Ovary (tissue), 9 donors: ENCODE measurements around the gene ADGB. TPM values are rescaled to one million over a fixed set of nuclear protein-coding genes. Genes with fewer than 3 reads are reported as not detected.

Experiments
- DNase-seq, 5 donors: peaks; one replicate each; pipeline ENCODE4 v3.0.0-alpha.2; 2019 to 2020
- H3K27ac ChIP-seq, 2 donors: fragments of 200-600 bp; one replicate each; pipeline versions ENCODE4 v1.5.1 to v1.8.0; 2019 to 2022
- H3K27me3 ChIP-seq: fragments of 200-600 bp; one replicate; pipeline ENCODE4 v1.8.0; 2022
- H3K36me3 ChIP-seq: fragments of 200-600 bp; sonication (generic); one replicate; pipeline ENCODE4 v1.5.1; 2019
- H3K4me1 ChIP-seq: one replicate; pipeline ENCODE4 v1.8.1; 2013; ENCODE audit warnings: mild to moderate bottlenecking, moderate library complexity; ENCODE audit not compliant: insufficient read depth
- H3K4me3 ChIP-seq: fragments of 200-600 bp; sonication (generic); one replicate; pipeline ENCODE4 v1.5.1; 2017
- H3K9me3 ChIP-seq, 2 donors: fragments of 200-600 bp in 1 of 2; sonication (generic) in 1 of 2; one replicate each; pipeline versions ENCODE4 v1.5.1 to v1.8.1; 2013 to 2019; ENCODE audit warnings: mild to moderate bottlenecking in 1 of 2, moderate library complexity in 1 of 2
- CTCF ChIP-seq, 3 donors: fragments of 450-650 bp in 2 of 3; fragments of 200-600 bp in 1 of 3; IDR thresholded peaks; one replicate each; pipeline versions ENCODE4 v1.5.1 to v1.8.0; 2016 to 2022; ENCODE audit warnings: antibody characterized with exemption in 3 of 3, mild to moderate bottlenecking in 1 of 3
- EP300 ChIP-seq: sonication (generic); formaldehyde crosslinking; IDR thresholded peaks from one replicate; pipeline ENCODE4 v1.6.1; 2017; ENCODE audit warnings: antibody characterized with exemption
- POLR2A ChIP-seq: fragments of 450-650 bp; IDR thresholded peaks from one replicate; pipeline ENCODE4 v1.6.1; 2017; ENCODE audit warnings: antibody characterized with exemption, mild to moderate bottlenecking, moderate library complexity
- WGBS, 3 donors: extraction: QIAGEN DNeasy Blood & Tissue Kit in 1 of 3; methylation state at CpG; one replicate each; pipeline versions ENCODE4 v1.1.5 to v1.1.7; 2013 to 2017; 5-methylcytosine and 5-hydroxymethylcytosine counted together
- intact Hi-C, 4 donors: fragments of 100-400 bp; cut with DNase I; formaldehyde crosslinking; loops; one replicate each; pipeline versions ENCODE4 v1.11.0 to v1.15.1; 2022 to 2023
- polyA plus RNA-seq, 2 donors: library from polyadenylated mRNA; stranded (reverse); fragments of 200-250 nt in 1 of 2; fragments of 350-450 nt in 1 of 2; fragmentation: Illumina TruSeq in 1 of 2; extraction: RNeasy Lipid Tissue Mini Kit (QIAGEN cat#74804) in 1 of 2; gene quantifications; one replicate each; pipeline ENCODE4 v1.2.3, GENCODE V29; 2013 to 2014
- total RNA-seq, 7 donors: library from RNA; depleted of rRNA in 2 of 7; stranded (reverse); fragments of >200 nt in 2 of 7; fragmentation: NEBNext Ultra II Directional in 3 of 7; extraction: Animal tissue kit (Norgen Biotek cat#: 25700) in 3 of 7; gene quantifications; one replicate each; pipeline versions ENCODE4 v1.1.0 to v1.2.4, GENCODE V29; 2016 to 2023
- donor health status: DM: no; HTN: no; CAD: no; lungs with moderate emphysema.
- donor health status: DM: no; HTN: no; CAD: no.
- donor health status: Bipolar disorder and iron deficiency.
- donor health status: DM: yes; HTN: yes; CAD: no.
- donor health status: DM: no; HTN: no; CAD: no.
- donor health status: DM: yes; HTN: yes; CAD: no.

Gene ADGB
- total and polyA plus RNA-seq, 9 donors = 0.60 to 16.5 (median 0.72) TPM; not detected in 4

DNA sequence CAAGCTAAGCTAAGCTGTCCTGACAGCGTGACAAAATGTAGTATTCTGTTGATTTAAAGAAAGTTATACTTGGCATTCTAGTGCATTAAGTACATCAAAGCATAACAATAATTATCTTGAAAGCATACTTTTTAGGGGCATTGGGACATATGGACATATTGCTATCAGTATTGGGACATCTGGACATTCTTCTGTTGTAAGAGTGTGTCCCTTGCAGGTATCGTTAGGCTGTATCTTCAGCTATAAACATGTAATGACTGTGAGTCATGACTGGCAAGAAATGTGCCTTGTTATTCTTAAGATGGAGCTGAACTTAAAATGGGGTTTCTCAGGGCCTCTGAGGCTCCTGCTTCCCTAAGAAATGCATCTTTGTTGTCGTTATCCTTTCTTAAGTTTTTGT lies 74.3 kb downstream of the ADGB start:
- Histone ChIP-seq H3K27me3 (no peaks in the 10 kb centered on the region), H3K4me1 (no peaks in the 10 kb centered on the region), H3K4me3 (no peak overlapping the region), H3K27ac (no peak overlapping the region), H3K9me3 (no peaks in the 10 kb centered on the region), H3K36me3 (no peaks in the 10 kb centered on the region)
- 75 to 79% (median 76%) methylated on average over 3 of the region's 3 CpGs for WGBS, 3 donors
- DNase-seq = no peak
- intact Hi-C loops = no loop called here
- no peak for TF ChIP-seq POLR2A
- no peak for TF ChIP-seq EP300
- no peak for TF ChIP-seq CTCF (IDR thresholded peaks at IDR 0.05)

DNA sequence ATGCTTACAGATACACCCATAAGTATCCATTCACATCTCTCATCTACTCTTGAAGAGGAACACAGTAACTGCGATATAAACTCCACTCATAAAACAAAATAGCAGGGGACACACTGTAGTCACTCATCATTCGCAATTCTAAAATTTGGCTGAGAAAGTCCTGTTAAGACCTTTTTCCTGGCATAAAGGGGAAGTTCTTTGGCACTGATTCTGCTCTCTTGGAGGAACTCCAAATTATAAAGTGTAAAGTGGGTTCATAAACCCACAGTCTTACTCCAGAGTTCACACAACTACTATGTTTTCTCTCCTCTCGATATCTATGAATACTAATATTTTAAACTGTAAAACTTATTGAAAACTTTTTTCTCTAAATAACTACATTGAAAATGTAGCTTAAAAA lies 80.6 kb downstream of the ADGB start:
- no peak for TF ChIP-seq EP300
- TF ChIP-seq POLR2A = no peak
- no peak for TF ChIP-seq CTCF (IDR thresholded peaks at IDR 0.05)
- intact Hi-C loops = no loop called here
- Histone ChIP-seq H3K36me3 (no peaks in the 10 kb centered on the region), H3K27ac (no peak overlapping the region), H3K4me3 (no peak overlapping the region), H3K4me1 (no peaks in the 10 kb centered on the region), H3K27me3 (no peaks in the 10 kb centered on the region), H3K9me3 (no peaks in the 10 kb centered on the region)
- 63 to 72% (median 66%) methylated on average over 3 of the region's 3 CpGs for WGBS, 3 donors
- DNase-seq = no peak

GRCh38 chr6:146682919-146683318 lies 84.1 kb downstream of the ADGB start:
- TF ChIP-seq POLR2A = no peak
- no peak for TF ChIP-seq EP300
- no peak for TF ChIP-seq CTCF (IDR thresholded peaks at IDR 0.05)
- Histone ChIP-seq H3K4me1 (no peaks in the 10 kb centered on the region), H3K27ac (no peak overlapping the region), H3K36me3 (no peaks in the 10 kb centered on the region), H3K9me3 (no peaks in the 10 kb centered on the region), H3K4me3 (no peak overlapping the region), H3K27me3 (no peaks in the 10 kb centered on the region)
- intact Hi-C loops = no loop called here
- no peak for DNase-seq
- 93 to 95% (median 95%) methylated on average over 1 of the region's 1 CpG for WGBS, 3 donors

DNA sequence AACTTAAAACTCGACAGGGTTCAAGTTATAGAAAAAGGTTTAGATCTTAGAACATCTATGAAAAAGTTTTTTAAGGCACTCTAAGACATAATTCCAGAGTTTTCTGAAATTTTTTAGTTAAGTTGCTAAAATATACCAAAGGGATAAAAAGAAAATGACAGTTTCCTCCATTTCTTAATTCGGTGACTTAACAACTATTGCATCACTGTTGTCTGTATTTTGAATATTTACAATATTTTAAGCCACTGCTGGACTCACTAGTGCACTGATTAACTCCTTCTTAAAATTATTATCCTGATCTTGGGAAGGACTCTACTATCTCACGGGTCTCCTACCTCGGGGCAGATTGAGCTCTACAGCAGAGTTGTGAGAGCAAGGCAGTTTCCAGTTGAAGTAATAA lies 91.0 kb downstream of the ADGB start:
- intact Hi-C loops = loop anchor here in 1 of 4 donors (10.0 kb wide), 1 partner anchor 765 kb away; no protein-coding TSS in a partner anchor
- TF ChIP-seq EP300 (no peak), POLR2A (no peak)
- H3K4me3 ChIP-seq = no peak overlapping the region
- no peak overlapping the region for H3K27ac ChIP-seq
- H3K27me3 ChIP-seq = no peaks in the 10 kb centered on the region
- DNase-seq = no peak
- H3K9me3 ChIP-seq = no peaks in the 10 kb centered on the region
- H3K4me1 ChIP-seq = no peaks in the 10 kb centered on the region
- H3K36me3 ChIP-seq = no peaks in the 10 kb centered on the region
- 65 to 80% (median 69%) methylated on average over 4 of the region's 4 CpGs for WGBS, 3 donors

DNA sequence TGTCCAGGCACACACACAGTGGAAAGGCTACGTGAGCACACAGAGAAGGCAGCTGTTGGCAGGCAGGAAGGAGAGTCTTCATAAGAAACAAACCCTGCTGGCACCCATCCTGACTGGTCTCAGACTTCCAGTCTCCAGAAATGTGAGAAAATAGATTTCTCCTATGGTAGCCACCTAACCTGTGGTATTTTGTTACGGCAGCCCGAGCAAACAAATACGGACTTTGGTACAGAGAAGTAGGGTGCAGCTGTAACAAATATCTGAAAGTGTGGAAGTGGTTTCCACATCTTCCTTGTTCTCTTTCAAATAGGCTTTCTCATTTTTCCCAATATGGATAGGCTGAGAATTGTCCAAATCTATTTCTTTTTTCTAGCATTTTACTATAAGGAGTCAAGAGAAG lies 94.6 kb downstream of the ADGB start:
- H3K9me3 ChIP-seq = no peaks in the 10 kb centered on the region
- intact Hi-C loops = loop anchor here in 1 of 4 donors (10.0 kb wide), 1 partner anchor 769 kb away; no protein-coding TSS in a partner anchor
- TF ChIP-seq CTCF (IDR thresholded peaks at IDR 0.05) (no peak), EP300 (no peak), POLR2A (no peak)
- H3K27me3 ChIP-seq = no peaks in the 10 kb centered on the region
- DNase-seq = no peak
- 89 to 90% (median 89%) methylated on average over 4 of the region's 4 CpGs for WGBS, 3 donors
- H3K4me1 ChIP-seq = no peaks in the 10 kb centered on the region
- no peaks in the 10 kb centered on the region for H3K36me3 ChIP-seq
- no peak overlapping the region for H3K4me3 ChIP-seq
- no peak overlapping the region for H3K27ac ChIP-seq
